ENCODE measurements around the gene AP5B1. TPM values are rescaled to one million over a fixed set of nuclear protein-coding genes. Genes with fewer than 3 reads are reported as not detected.

Gene AP5B1, protein sequence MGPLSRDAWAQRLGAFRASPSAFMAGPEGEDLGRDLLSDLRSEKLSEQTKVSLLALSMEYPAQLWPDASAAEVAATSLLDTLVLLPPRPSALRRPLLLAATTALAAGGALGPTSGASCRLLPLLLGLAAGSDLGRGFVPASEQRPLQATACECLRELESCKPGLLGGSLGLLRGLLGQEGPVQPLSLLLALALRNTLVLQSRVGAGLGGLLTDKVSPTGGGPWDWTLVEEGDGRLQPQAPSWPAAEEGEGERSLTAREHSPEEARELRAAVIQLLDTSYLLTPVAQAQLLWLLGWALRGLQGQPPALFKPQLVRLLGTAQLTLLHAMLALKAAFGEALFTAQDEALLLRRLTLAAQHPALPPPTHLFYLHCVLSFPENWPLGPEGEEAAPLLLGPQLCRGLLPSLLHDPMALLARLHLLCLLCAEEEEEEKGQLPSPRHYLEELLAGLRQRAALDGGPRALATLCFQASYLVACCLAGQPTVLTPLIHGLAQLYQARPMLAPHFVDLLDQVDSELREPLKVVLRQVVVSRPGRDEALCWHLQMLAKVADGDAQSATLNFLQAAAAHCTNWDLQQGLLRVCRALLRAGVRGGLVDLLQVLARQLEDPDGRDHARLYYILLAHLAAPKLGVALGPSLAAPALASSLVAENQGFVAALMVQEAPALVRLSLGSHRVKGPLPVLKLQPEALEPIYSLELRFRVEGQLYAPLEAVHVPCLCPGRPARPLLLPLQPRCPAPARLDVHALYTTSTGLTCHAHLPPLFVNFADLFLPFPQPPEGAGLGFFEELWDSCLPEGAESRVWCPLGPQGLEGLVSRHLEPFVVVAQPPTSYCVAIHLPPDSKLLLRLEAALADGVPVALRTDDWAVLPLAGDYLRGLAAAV
- 10 to 100 TPM; 16.4 to 38.5 (median 23.3) TPM for total RNA-seq

DNA sequence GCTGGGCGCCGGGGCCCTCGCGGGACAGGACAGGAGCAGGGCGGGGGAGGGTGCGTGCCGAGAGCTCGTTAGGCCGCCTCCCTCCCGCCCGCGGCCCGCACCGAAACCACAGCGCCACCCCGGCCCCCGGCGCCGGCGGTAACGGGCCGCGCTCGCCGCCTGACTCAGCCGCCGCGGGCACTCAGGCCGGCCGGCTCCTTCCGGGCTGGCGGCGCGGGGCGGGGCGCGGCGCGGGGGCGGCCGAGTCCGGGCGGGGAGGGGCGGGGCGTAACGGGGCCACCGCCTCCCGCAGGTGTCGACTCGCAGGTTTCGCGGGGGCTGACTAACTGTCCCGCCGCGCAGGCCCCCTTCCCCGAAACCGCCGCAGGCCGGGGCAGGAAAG is at the start of gene AP5B1:
AP5B1 (minus strand) TSS at position 207 of the 382 bp plus-strand sequence. CDS start 385 bp downstream, outside the sequence.
- no peak for DNase-seq
- H3K36me3 ChIP-seq, result peaks cover 16 to 33% (median 23%) of the 10 kb centered on the region in 3 donors

DNA sequence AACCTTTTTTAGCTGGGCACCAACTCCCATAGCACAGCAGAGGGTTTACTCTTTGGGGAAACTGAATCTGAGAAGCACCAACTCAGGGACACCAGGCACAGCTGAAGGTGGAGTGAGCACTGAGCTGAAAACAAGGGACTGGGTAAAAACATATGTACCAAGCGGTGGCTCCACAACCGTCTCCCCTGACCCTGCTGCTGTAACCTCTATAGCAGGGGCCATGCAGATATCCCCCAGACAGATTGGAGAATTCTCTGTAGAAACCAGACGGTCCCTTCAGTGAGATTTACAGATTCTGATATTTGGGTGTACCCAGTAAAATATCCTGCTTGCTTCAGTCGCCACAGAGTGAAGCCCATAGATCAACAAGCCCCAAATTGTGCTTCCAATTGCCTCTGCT is 48.7 kb upstream of the AP5B1 start:
- TF ChIP-seq POLR2A (IDR thresholded peaks at IDR 0.05), result no peak
- TF ChIP-seq, protein P1, sequence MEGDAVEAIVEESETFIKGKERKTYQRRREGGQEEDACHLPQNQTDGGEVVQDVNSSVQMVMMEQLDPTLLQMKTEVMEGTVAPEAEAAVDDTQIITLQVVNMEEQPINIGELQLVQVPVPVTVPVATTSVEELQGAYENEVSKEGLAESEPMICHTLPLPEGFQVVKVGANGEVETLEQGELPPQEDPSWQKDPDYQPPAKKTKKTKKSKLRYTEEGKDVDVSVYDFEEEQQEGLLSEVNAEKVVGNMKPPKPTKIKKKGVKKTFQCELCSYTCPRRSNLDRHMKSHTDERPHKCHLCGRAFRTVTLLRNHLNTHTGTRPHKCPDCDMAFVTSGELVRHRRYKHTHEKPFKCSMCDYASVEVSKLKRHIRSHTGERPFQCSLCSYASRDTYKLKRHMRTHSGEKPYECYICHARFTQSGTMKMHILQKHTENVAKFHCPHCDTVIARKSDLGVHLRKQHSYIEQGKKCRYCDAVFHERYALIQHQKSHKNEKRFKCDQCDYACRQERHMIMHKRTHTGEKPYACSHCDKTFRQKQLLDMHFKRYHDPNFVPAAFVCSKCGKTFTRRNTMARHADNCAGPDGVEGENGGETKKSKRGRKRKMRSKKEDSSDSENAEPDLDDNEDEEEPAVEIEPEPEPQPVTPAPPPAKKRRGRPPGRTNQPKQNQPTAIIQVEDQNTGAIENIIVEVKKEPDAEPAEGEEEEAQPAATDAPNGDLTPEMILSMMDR (IDR thresholded peaks at IDR 0.05), result no peak
- no peak overlapping the region for H3K4me3 ChIP-seq
- intact Hi-C loops (cut with DNase I), result no loop called here
- peaks cover 0 to 17% (median 11%) of the 10 kb centered on the region in 3 donors for H3K4me1 ChIP-seq
- DNase-seq, result no peak
- no peaks in the 10 kb centered on the region for H3K9me3 ChIP-seq
- H3K27me3 ChIP-seq, result peaks cover 0 to 16% (median 0%) of the 10 kb centered on the region in 4 donors
- H3K27ac ChIP-seq, result no peak overlapping the region
- H3K36me3 ChIP-seq, result no peaks in the 10 kb centered on the region
- 63 to 92% methylated on average over 2 to 4 of the region's 4 CpGs for WGBS, 2 donors

More for the DNA sequence above, at the start of gene AP5B1:
- Histone ChIP-seq H3K27me3 (peaks cover 0 to 13% (median 0%) of the 10 kb centered on the region in 4 donors), H3K27ac (peak within 1 kb of the TSS; percentile 88 to 95 (median 91)), H3K9me3 (no peaks in the 10 kb centered on the region), H3K4me3 (peak within 1 kb of the TSS; percentile 79 to 100 (median 82)), H3K4me1 (peaks cover 49 to 90% (median 50%) of the 10 kb centered on the region in 3 donors)
- intact Hi-C loops (cut with DNase I), result loop anchor here (5.0 kb wide), 1 partner anchor 37 kb away; no protein-coding TSS in a partner anchor
- WGBS, 2 donors, result 3% methylated on average over 8 of the region's 59 CpGs; no CpG with 5 or more reads in 1 of the 2 donors
- TF ChIP-seq, protein P1 (IDR thresholded peaks at IDR 0.05), result no peak
- TF ChIP-seq POLR2A (IDR thresholded peaks at IDR 0.05), result peak in 2 of 4 donors; percentile 50 to 71

DNA sequence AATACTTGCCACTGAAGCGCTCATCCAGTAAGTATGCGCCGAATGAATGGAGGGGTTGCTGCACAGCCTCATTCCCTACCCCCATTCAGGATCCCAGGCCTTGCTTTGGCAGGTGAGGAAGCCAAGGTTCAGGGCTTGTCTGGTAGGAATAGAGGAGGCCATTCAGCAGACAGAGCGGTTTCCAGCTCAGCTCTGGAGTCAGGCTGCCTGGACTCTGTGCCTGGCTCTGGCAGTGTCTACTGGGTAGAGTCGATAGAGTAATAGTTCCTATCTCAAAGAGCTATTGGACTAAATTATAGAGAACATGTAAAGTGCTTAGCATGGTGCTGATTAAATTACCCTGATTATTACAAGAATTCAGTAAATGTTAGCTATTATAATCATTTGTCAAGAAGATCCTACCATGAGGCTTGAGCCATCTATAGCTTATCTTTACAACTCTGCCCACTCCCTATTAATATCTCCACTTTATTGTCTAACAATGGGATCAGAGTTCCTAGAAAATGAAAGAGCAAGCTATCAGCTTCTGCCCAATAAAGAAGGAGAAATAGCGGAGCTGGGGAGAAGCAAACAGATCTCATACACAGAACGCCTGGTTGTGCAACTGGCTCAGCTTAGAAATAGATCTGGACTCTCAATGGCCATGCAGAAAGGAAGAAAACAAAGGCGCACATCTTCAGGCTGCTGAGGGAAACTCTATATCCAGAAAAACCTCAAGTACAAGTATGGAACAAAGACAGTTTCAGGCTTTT is 46.4 kb upstream of the AP5B1 start:
- Histone ChIP-seq H3K4me3 (no peak overlapping the region), H3K27me3 (peaks cover 0 to 7% (median 0%) of the 10 kb centered on the region in 4 donors), H3K9me3 (no peaks in the 10 kb centered on the region), H3K4me1 (no peaks in the 10 kb centered on the region), H3K27ac (no peak overlapping the region), H3K36me3 (no peaks in the 10 kb centered on the region)
- TF ChIP-seq POLR2A (IDR thresholded peaks at IDR 0.05), result no peak
- TF ChIP-seq, protein P1 (IDR thresholded peaks at IDR 0.05), result no peak
- intact Hi-C loops (cut with DNase I), result no loop called here
- WGBS, 2 donors, result 78 to 79% methylated on average over 5 to 8 of the region's 8 CpGs
- no peak for DNase-seq

DNA sequence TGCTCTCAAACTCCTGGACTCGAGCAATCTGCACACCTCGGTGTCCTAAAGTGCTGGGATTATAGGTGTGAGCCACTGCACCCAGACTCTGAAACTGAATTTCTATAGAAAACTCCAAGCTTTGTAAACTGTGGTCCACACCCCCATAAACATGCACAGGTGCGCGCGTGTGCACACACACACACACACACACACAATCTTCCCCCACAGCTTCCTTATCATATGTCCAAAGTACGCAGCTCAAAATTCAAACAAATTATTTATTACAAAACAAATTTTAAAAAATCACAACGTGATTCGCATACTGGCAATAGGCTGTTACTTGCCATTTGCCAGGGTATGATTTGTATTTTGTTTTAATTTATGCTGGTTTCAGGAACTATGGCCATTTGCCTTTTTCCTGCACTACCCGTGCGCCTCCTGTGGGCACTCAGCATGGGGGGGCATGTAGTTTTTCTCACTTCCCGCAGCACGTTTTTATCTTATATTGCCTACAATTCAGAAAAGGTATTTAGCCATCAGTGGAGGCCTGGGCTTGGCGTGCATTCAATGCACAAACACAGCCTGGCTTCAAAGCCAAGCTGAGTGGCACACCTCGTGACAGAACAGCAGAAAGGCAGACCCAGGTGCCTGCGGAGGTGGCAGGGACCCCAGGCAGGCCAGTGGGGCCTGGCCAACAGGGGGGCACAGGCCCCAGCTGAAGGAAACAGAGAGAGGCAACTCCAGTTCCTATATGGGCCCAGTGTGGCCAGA is 42.2 kb upstream of the AP5B1 start:
- Histone ChIP-seq H3K9me3 (no peaks in the 10 kb centered on the region), H3K4me3 (no peak overlapping the region), H3K4me1 (peaks cover 0 to 6% (median 0%) of the 10 kb centered on the region in 3 donors), H3K36me3 (no peaks in the 10 kb centered on the region), H3K27ac (no peak overlapping the region), H3K27me3 (no peaks in the 10 kb centered on the region)
- WGBS, 2 donors, result 80 to 82% methylated on average over 13 to 15 of the region's 15 CpGs
- DNase-seq, result no peak
- no peak for TF ChIP-seq POLR2A (IDR thresholded peaks at IDR 0.05)
- TF ChIP-seq, protein P1 (IDR thresholded peaks at IDR 0.05), result no peak
- intact Hi-C loops (cut with DNase I), result no loop called here

Measured in esophagus squamous epithelium (tissue), 5 donors.